Prostate gland (tissue), 2 donors: ENCODE data around the gene CHRNE.

Experiments used
- POLR2A ChIP-seq: fragments of 450-650 bp; IDR thresholded peaks from one replicate; pipeline ENCODE4 v1.6.1; 2016; ENCODE audit warnings: antibody characterized with exemption, mild to moderate bottlenecking
- POLR2AphosphoS5 ChIP-seq: sonication (generic); formaldehyde crosslinking; IDR thresholded peaks from one replicate; pipeline ENCODE4 v1.6.1; 2017; ENCODE audit warnings: antibody characterized with exemption
- TF ChIP-seq, protein P1 (sequence below), 4 experiments: fragments of 200-600 bp in 2 of 4; fragments of 450-650 bp in 2 of 4; sonication (generic) in 2 of 4; IDR thresholded peaks; 1 replicate in 3 of 4; 2 replicates in 1 of 4; pipeline ENCODE4 v1.5.1; 2016 to 2019; ENCODE audit warnings: antibody characterized with exemption in 4 of 4, mild to moderate bottlenecking in 2 of 4, moderate library complexity in 2 of 4

DNA sequence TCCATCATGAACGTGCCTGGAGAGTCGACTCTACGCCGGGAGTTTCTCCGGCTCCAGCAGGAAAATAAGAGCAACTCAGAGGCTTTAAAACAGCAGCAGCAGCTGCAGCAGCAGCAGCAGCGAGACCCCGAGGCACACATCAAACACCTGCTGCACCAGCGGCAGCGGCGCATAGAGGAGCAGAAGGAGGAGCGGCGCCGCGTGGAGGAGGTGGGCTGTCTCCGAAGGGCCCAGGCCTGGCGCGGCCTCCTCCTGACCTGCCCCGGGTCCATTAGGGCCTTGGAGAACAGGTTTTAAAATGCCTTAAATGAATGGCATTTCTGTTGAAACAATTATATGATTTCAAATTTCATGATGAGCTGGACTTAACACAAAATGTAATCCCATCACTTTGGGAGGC lies 15.3 kb downstream of the CHRNE start:
- TF ChIP-seq, protein P1, sequence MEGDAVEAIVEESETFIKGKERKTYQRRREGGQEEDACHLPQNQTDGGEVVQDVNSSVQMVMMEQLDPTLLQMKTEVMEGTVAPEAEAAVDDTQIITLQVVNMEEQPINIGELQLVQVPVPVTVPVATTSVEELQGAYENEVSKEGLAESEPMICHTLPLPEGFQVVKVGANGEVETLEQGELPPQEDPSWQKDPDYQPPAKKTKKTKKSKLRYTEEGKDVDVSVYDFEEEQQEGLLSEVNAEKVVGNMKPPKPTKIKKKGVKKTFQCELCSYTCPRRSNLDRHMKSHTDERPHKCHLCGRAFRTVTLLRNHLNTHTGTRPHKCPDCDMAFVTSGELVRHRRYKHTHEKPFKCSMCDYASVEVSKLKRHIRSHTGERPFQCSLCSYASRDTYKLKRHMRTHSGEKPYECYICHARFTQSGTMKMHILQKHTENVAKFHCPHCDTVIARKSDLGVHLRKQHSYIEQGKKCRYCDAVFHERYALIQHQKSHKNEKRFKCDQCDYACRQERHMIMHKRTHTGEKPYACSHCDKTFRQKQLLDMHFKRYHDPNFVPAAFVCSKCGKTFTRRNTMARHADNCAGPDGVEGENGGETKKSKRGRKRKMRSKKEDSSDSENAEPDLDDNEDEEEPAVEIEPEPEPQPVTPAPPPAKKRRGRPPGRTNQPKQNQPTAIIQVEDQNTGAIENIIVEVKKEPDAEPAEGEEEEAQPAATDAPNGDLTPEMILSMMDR (IDR thresholded peaks at IDR 0.05), result no peak
- TF ChIP-seq POLR2A (no peak), POLR2AphosphoS5 (no peak)
